HCT116 (cell line): ENCODE results near the gene RPTOR. TPM values are rescaled to one million over a fixed set of nuclear protein-coding genes. Genes with fewer than 3 reads are reported as not detected.

Experiments used
- ATAC-seq: fragments of 200-7000 bp; cut with Tn5 transposase; 2 replicates; pipeline ENCODE4 v1.9.1; 2020; ENCODE audit warnings: mild to moderate bottlenecking, moderate library complexity
- BruUV-seq: library from RNA; stranded (reverse); fragments of 400-500 nt; replicated peaks from 2 replicates; lab custom pipeline; 2021; lab: Mats Ljungman, UMichigan
- CTCF ChIA-PET: fragments of 300-600 bp; sonication (Branson Sonifier 250); formaldehyde crosslinking; loops from one replicate; lab custom pipeline; 2021; ENCODE audit warnings: antibody characterized with exemption; lab: Charles Lee
- POLR2A ChIA-PET: fragments of 300-600, 350-600 bp; sonication (Branson Sonifier 250); formaldehyde crosslinking; loops from one replicate; lab custom pipeline; 2021; ENCODE audit warnings: antibody characterized with exemption; lab: Charles Lee
- RAD21 ChIA-PET, 2 experiments: fragments of 300-600 bp; sonication (Branson Sonifier 250); formaldehyde crosslinking; loops; one replicate each; lab custom pipeline; 2023; ENCODE audit warnings: low total read pairs in 2 of 2; ENCODE audit not compliant: uncharacterized antibody in 2 of 2, unreplicated experiment in 2 of 2, low non-redundant PET in 1 of 2; lab: Charles Lee
- DNase-seq: peaks from one replicate; pipeline ENCODE4 v3.0.0-alpha.2; 2010; ENCODE audit warnings: low read depth, low spot score
- H2AFZ ChIP-seq: fragments of 200-600 bp; shearing (Covaris generic), sonication (generic); 2 replicates; pipeline ENCODE4 v1.6.1; 2017; ENCODE audit warnings: low read depth, mixed run types, mixed read lengths, antibody characterized with exemption, low read length; ENCODE audit not compliant: poor library complexity, severe bottlenecking
- H3K27ac ChIP-seq: 2 replicates; pipeline ENCODE4 v1.5.1; 2012; ENCODE audit warnings: low read depth, low read length
- H3K27me3 ChIP-seq: fragments of 200-600 bp; sonication (generic); 2 replicates; pipeline ENCODE4 v1.6.1; 2016; ENCODE audit warnings: mixed run types, low read length, mixed read lengths; ENCODE audit not compliant: insufficient read depth
- H3K36me3 ChIP-seq, 2 experiments: fragments of 200-500 bp in 1 of 2; fragments of 200-600 bp in 1 of 2; sonication (Bioruptor generic) in 1 of 2; sonication (generic) in 1 of 2; 2 replicates each; pipeline versions ENCODE4 v1.5.1 to v1.6.1; 2014 to 2016; ENCODE audit warnings: low read length in 2 of 2, inconsistent platforms in 1 of 2, mixed read lengths in 1 of 2, mixed run types in 1 of 2; ENCODE audit not compliant: insufficient read depth in 2 of 2, control insufficient read depth in 1 of 2
- H3K4me1 ChIP-seq, 2 experiments: fragments of 200-600 bp in 1 of 2; sonication (generic) in 1 of 2; 2 replicates each; pipeline versions ENCODE4 v1.5.1 to v1.6.1; 2012 to 2017; ENCODE audit warnings: low read length in 2 of 2, inconsistent platforms in 1 of 2, mild to moderate bottlenecking in 1 of 2, mixed read lengths in 1 of 2, mixed run types in 1 of 2, moderate library complexity in 1 of 2; ENCODE audit not compliant: insufficient read depth in 2 of 2, control insufficient read depth in 1 of 2
- H3K4me2 ChIP-seq: fragments of 200-600 bp; sonication (generic); 2 replicates; pipeline ENCODE4 v1.6.1; 2017; ENCODE audit warnings: mixed run types, low read length, mixed read lengths
- H3K4me3 ChIP-seq, 2 experiments: fragments of 200-600 bp in 1 of 2; sonication (generic) in 1 of 2; replicated peaks in 1 of 2; 2 replicates each; pipeline ENCODE4 v1.5.1; 2011 to 2016; ENCODE audit warnings: low read length in 2 of 2, control low read depth in 1 of 2, low read depth in 1 of 2, mild to moderate bottlenecking in 1 of 2, mixed read lengths in 1 of 2, mixed run types in 1 of 2
- H3K79me2 ChIP-seq: fragments of 200-600 bp; sonication (generic); 2 replicates; pipeline ENCODE4 v1.6.1; 2017; ENCODE audit warnings: mild to moderate bottlenecking, mixed run types, low read length, moderate library complexity, mixed read lengths; ENCODE audit not compliant: insufficient read depth
- H3K9ac ChIP-seq: fragments of 200-600 bp; sonication (generic); 2 replicates; pipeline ENCODE4 v1.6.1; 2016; ENCODE audit warnings: low read length, mixed read lengths
- H3K9me2 ChIP-seq: fragments of 200-600 bp; sonication (generic), shearing (Covaris generic); 2 replicates; pipeline ENCODE4 v1.6.1; 2017; ENCODE audit warnings: mixed run types, mild to moderate bottlenecking, moderate library complexity; ENCODE audit not compliant: insufficient read depth
- H3K9me3 ChIP-seq, 2 experiments: fragments of 200-500 bp in 1 of 2; fragments of 200-600 bp in 1 of 2; sonication (Bioruptor generic) in 1 of 2; sonication (generic) in 1 of 2; 2 replicates each; pipeline ENCODE4 v1.6.1; 2014 to 2017; ENCODE audit warnings: low read length in 2 of 2, mixed read lengths in 2 of 2, inconsistent platforms in 1 of 2, low read depth in 1 of 2, mild to moderate bottlenecking in 1 of 2, mixed run types in 1 of 2, moderate library complexity in 1 of 2; ENCODE audit not compliant: control insufficient read depth in 1 of 2, insufficient read depth in 1 of 2
- H4K20me1 ChIP-seq: fragments of 200-600 bp; sonication (generic), shearing (Covaris generic); 2 replicates; pipeline ENCODE4 v1.6.1; 2017; ENCODE audit warnings: mixed run types, mild to moderate bottlenecking, moderate library complexity; ENCODE audit not compliant: insufficient read depth
- ATF3 ChIP-seq: IDR thresholded peaks from 2 replicates; pipeline ENCODE4 v1.6.1; 2012
- EZH2 ChIP-seq: fragments of 200-600 bp; sonication (generic); IDR thresholded peaks from 2 replicates; pipeline ENCODE4 v1.6.1; 2017; ENCODE audit warnings: antibody characterized with exemption, mixed run types
- EZH2phosphoT487 ChIP-seq: fragments of 200-600 bp; IDR thresholded peaks from 2 replicates; pipeline ENCODE4 v1.6.1; 2018; ENCODE audit warnings: antibody characterized with exemption, borderline replicate concordance
- REST ChIP-seq: IDR thresholded peaks from 2 replicates; pipeline ENCODE4 v1.6.1; 2012; ENCODE audit warnings: low read depth
- intact Hi-C: fragments of 100-400 bp; cut with micrococcal nuclease; formaldehyde crosslinking; loops from 2 replicates; pipeline ENCODE4 v1.10.0; 2022
- total RNA-seq: library from RNA; stranded (reverse); gene quantifications from one replicate; pipeline ENCODE4 v1.2.1, GENCODE V29; 2021; ENCODE audit not compliant: unreplicated experiment
- TF ChIP-seq, protein P1 (sequence below): IDR thresholded peaks from 2 replicates; pipeline ENCODE4 v1.6.1; 2012
- TF ChIP-seq, protein P2 (sequence below): IDR thresholded peaks from 2 replicates; pipeline ENCODE4 v1.6.1; 2011; ENCODE audit warnings: mild to moderate bottlenecking, low read length, moderate library complexity; ENCODE audit not compliant: insufficient replicate concordance; ENCODE audit errors: extremely low read depth

The RPTOR gene
- total RNA-seq, 1 experiment from 2014 or later, result 69.5 TPM

GRCh38 chr17:80523054-80523744 lies 21.4 kb upstream of the RPTOR start:
- ChIA-PET POLR2A (no interaction called here), CTCF (no interaction called here)
- BruUV-seq, result no TSS peak
- intact Hi-C loops, result no loop called here
- Histone ChIP-seq H3K4me1 (no peaks in the 10 kb centered on the region), H4K20me1 (no peaks in the 10 kb centered on the region), H3K27ac (no peak overlapping the region), H3K9ac (no peak overlapping the region), H3K27me3 (no peaks in the 10 kb centered on the region)
- DNase-seq, result no peak
- TF ChIP-seq, protein P1, sequence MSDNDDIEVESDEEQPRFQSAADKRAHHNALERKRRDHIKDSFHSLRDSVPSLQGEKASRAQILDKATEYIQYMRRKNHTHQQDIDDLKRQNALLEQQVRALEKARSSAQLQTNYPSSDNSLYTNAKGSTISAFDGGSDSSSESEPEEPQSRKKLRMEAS, result no peak
- TF ChIP-seq REST (no peak), ATF3 (no peak), EZH2 (no peak), EZH2phosphoT487 (no peak)
- TF ChIP-seq, protein P2, sequence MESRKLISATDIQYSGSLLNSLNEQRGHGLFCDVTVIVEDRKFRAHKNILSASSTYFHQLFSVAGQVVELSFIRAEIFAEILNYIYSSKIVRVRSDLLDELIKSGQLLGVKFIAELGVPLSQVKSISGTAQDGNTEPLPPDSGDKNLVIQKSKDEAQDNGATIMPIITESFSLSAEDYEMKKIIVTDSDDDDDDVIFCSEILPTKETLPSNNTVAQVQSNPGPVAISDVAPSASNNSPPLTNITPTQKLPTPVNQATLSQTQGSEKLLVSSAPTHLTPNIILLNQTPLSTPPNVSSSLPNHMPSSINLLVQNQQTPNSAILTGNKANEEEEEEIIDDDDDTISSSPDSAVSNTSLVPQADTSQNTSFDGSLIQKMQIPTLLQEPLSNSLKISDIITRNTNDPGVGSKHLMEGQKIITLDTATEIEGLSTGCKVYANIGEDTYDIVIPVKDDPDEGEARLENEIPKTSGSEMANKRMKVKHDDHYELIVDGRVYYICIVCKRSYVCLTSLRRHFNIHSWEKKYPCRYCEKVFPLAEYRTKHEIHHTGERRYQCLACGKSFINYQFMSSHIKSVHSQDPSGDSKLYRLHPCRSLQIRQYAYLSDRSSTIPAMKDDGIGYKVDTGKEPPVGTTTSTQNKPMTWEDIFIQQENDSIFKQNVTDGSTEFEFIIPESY, result no peak
- TF ChIP-seq, all 23 proteins: peak for 0
- Histone ChIP-seq H3K4me2 (no peak overlapping the region), H3K9me2 (no peaks in the 10 kb centered on the region), H3K36me3 (no peaks in the 10 kb centered on the region), H3K79me2 (no peaks in the 10 kb centered on the region), H3K4me3 (no peak overlapping the region), H2AFZ (no peak overlapping the region), H3K9me3 (peaks cover 0 to 6% of the 10 kb centered on the region in 2 experiments; a peak in 1 of 4 replicates)
- ATAC-seq, result no peak
- RAD21 ChIA-PET, result no interaction called here
